Smooth muscle cell of trachea (primary cell): Measurements from ENCODE around the gene ZNF74. TPM values are rescaled to one million over a fixed set of nuclear protein-coding genes. Genes with fewer than 3 reads are reported as not detected.

Experiments
- total RNA-seq: library from RNA; depleted of rRNA; stranded (reverse); fragments of >200 nt; gene quantifications from 2 replicates; pipeline ENCODE4 v1.2.1, GENCODE V29; 2014

The ZNF74 gene
- 11.8 and 18.4 TPM in 2 replicates for total RNA-seq

DNA sequence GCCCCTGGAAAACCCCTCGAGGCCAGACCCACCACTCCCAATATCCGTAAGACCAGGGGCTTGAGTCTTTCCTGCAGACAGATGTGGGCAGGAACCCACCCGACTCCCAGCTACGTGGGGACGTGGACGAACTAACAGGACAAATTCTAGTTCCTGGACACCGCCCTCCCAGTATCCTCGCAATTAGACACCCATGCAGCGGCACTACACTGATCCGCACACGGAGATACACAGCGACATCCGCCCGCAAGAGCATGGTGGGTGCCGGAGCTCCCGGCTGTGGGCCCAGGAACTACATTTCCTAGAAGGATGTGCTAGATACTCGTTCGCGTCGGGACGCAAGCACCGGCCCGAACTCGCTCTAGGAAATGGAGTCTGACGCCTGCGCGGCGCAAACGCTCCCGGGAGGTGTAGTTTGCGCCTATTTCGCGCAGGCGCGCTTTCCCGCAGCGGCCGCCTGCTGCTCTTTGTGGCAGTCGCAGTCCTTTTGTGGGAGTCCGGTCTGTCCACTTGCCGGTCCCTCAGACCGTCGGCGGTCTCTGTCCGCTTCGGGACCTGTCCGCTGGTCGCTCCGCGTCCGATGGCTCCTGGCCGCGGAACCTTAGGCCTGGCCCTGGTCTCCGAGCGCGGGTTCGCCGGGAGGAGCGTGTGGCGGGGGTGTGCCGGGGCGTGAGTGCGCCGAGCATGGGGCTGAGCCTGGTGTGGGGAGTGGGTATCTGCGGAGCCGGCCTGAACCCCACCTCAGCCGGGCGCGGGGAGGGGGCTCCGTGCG lies at the start of gene ZNF74:
Gene ZNF74 (plus strand): TSS at position 447 of the 772 bp plus-strand sequence. CDS start 478 bp downstream, outside the sequence.

DNA sequence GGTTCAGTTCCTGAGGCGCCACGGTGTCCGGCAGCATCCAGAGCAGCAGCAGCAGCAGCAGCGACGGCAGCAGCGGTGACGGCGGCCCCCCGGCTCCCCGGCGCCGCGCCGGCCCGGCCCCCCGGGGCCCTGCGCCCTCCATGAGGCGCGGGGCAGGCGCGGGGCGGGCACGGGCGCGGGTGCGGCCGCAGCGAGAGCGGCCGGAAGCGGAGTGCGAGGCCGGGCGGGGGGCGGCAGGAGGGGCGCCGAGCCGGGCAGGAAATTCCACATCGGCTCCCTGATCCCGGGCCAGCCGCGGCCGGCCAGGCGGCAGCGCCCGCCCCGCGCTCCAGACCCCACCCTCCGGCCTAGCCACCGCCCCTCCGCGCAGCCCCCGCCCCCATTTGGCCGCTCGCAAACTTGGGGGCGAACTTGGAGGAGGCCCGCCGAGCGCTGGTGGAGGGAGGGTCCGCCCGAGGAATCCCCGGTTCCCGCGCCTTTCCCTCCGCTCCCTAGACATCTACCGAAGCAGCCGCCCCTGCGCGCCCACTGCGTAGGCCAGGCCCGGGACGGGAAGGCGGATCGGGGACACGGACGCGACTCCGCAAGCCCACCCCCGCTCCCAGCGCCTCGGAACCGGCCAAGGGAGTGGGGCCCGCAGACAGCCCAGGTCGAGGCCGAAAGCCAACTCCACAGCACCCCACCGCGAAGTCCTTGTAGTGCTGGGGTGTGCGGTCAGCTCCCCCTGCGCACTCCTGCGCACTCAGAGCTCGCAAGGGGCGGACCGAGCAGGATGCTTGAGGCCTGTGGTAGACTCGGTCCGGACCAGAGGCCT lies 43.9 kb downstream of the ZNF74 start, which contains the start of gene SCARF2:
Gene SCARF2 (minus strand): TSS at position 213 of the 814 bp plus-strand sequence. CDS start 71 bp downstream, at position 142.

Other genes with a start within 250 kb of the ZNF74 start
- gene CCDC188, start 243.1 kb upstream of the ZNF74 start, total RNA-seq: 0.15 TPM in 1 of 2 replicates, not detected in the other
- 0.15 and 0.33 TPM in 2 replicates for gene RTN4R, start 125.8 kb upstream of the ZNF74 start, total RNA-seq
- gene DGCR6L, start 74.1 kb upstream of the ZNF74 start, total RNA-seq: 63.5 and 74.2 TPM in 2 replicates
- 25.2 and 38.2 TPM in 2 replicates for gene SCARF2, start 43.7 kb downstream of the ZNF74 start, total RNA-seq
- gene KLHL22, start 101.6 kb downstream of the ZNF74 start, total RNA-seq: 30.1 and 51.1 TPM in 2 replicates
- 39.0 and 39.4 TPM in 2 replicates for gene MED15, start 113.5 kb downstream of the ZNF74 start, total RNA-seq